Common myeloid progenitor, CD34-positive (primary cell): Measurements from ENCODE around the gene PPCS.
"Not testable (repeated sequence)": the region's sequence is repeated elsewhere in the genome, so short reads cannot be mapped to it uniquely, and the experiment has no call there.

Experiments
- CTCF ChIA-PET: fragments of 350-600 bp; sonication (Branson Sonifier 250); formaldehyde crosslinking; loops from one replicate; lab custom pipeline; 2021; ENCODE audit warnings: antibody characterized with exemption; lab: Charles Lee
- POLR2A ChIA-PET: fragments of 350-600 bp; sonication (Branson Sonifier 250); formaldehyde crosslinking; loops from one replicate; lab custom pipeline; 2021; ENCODE audit warnings: antibody characterized with exemption; lab: Charles Lee
- DNase-seq, 3 donors: peaks; one replicate each; pipeline versions ENCODE4 v3.0.0 to v3.0.0-alpha.2; 2013
- H3K27ac ChIP-seq, 2 experiments: 1 replicate in 1 of 2; 2 replicates in 1 of 2; pipeline ENCODE4 v1.7.0; 2013; ENCODE audit warnings: inconsistent platforms in 2 of 2, low read length in 2 of 2, mild to moderate bottlenecking in 2 of 2, low read depth in 1 of 2, moderate library complexity in 1 of 2; ENCODE audit not compliant: severe bottlenecking in 2 of 2, insufficient read depth in 1 of 2, poor library complexity in 1 of 2
- H3K27me3 ChIP-seq, 5 experiments: replicated peaks in 2 of 5; 1 replicate in 3 of 5; 2 replicates in 2 of 5; pipeline versions ENCODE4 v1.6.1 to v1.7.0; 2013; ENCODE audit warnings: low read length in 4 of 5, mild to moderate bottlenecking in 2 of 5, moderate library complexity in 2 of 5, inconsistent platforms in 1 of 5; ENCODE audit not compliant: insufficient read depth in 5 of 5, control insufficient read depth in 4 of 5
- H3K36me3 ChIP-seq, 4 experiments: 1 replicate in 2 of 4; 2 replicates in 2 of 4; pipeline versions ENCODE4 v1.6.1 to v1.7.0; 2013; ENCODE audit warnings: low read length in 3 of 4, control low read depth in 1 of 4, mild to moderate bottlenecking in 1 of 4; ENCODE audit not compliant: control insufficient read depth in 4 of 4, insufficient read depth in 4 of 4
- H3K4me1 ChIP-seq, 4 experiments: 1 replicate in 3 of 4; 2 replicates in 1 of 4; pipeline versions ENCODE4 v1.6.1 to v1.7.1; 2013; ENCODE audit warnings: low read length in 3 of 4, mild to moderate bottlenecking in 3 of 4, control low read depth in 1 of 4, inconsistent platforms in 1 of 4, moderate library complexity in 1 of 4; ENCODE audit not compliant: control insufficient read depth in 4 of 4, insufficient read depth in 4 of 4; ENCODE audit errors: control extremely low read depth in 1 of 4
- H3K4me3 ChIP-seq, 7 experiments: 1 replicate in 4 of 7; 2 replicates in 3 of 7; pipeline versions ENCODE4 v1.5.1 to v1.7.0; 2013; ENCODE audit warnings: mild to moderate bottlenecking in 7 of 7, low read length in 6 of 7, moderate library complexity in 6 of 7, inconsistent platforms in 2 of 7, low read depth in 2 of 7, control low read depth in 1 of 7; ENCODE audit not compliant: insufficient read depth in 4 of 7, control insufficient read depth in 1 of 7; ENCODE audit errors: extremely low read depth in 1 of 7
- H3K9me3 ChIP-seq, 5 experiments: 1 replicate in 4 of 5; 2 replicates in 1 of 5; pipeline versions ENCODE4 v1.6.1 to v1.7.1; 2013; ENCODE audit warnings: low read length in 4 of 5, mild to moderate bottlenecking in 2 of 5, inconsistent platforms in 1 of 5, low read depth in 1 of 5, moderate library complexity in 1 of 5; ENCODE audit not compliant: control insufficient read depth in 4 of 5, insufficient read depth in 2 of 5; ENCODE audit errors: control extremely low read depth in 1 of 5
- WGBS: methylation state at CpG from one replicate; pipeline ENCODE4 v1.1.5; 2013; ENCODE audit not compliant: insufficient coverage; 5-methylcytosine and 5-hydroxymethylcytosine counted together

PPCS gene

GRCh38 chr1:42463921-42464320 lies 7.6 kb downstream of the PPCS start:
- WGBS: 85% methylated on average over 1 of the region's 3 CpGs
- Histone ChIP-seq H3K36me3 (peaks cover 2 to 20% (median 15%) of the 10 kb centered on the region in 4 experiments), H3K4me1 (peaks cover 7 to 18% (median 14%) of the 10 kb centered on the region in 4 experiments), H3K27me3 (no peaks in the 10 kb centered on the region), H3K9me3 (no peaks in the 10 kb centered on the region), H3K27ac (no peak overlapping the region), H3K4me3 (peak overlapping the region in 6 of 7 experiments; percentile 64 to 96 (median 86))
- ChIA-PET POLR2A (no interaction called here), CTCF (interaction anchor here (1.1 kb wide), 1 partner anchor 9 kb away, joined by 3 read pairs; no protein-coding TSS in a partner anchor)
- DNase-seq: no peak

- H3K4me1 ChIP-seq: peaks cover 7 to 18% (median 14%) of the 10 kb centered on the region in 4 experiments
- peaks cover 0 to 2% (median under 1%) of the 10 kb centered on the region in 4 experiments for H3K36me3 ChIP-seq
- CTCF ChIA-PET: no interaction called here
These were observed 9.7 kb downstream of the PPCS start for GRCh38 chr1:42466030-42466429.

GRCh38 chr1:42469727-42470126 lies 13.4 kb downstream of the PPCS start:
- Histone ChIP-seq H3K9me3 (no peaks in the 10 kb centered on the region), H3K27me3 (no peaks in the 10 kb centered on the region), H3K4me3 (no peak overlapping the region), H3K27ac (no peak overlapping the region), H3K4me1 (no peaks in the 10 kb centered on the region), H3K36me3 (no peaks in the 10 kb centered on the region)
- WGBS: 100% methylated on average over 1 of the region's 2 CpGs
- CTCF ChIA-PET: no interaction called here
- no peak for DNase-seq
- POLR2A ChIA-PET: no interaction called here

More at GRCh38 chr1:42466030-42466429, 9.7 kb downstream of the PPCS start:
- no peak for DNase-seq
- Histone ChIP-seq H3K9me3 (no peaks in the 10 kb centered on the region), H3K27ac (no peak overlapping the region), H3K27me3 (no peaks in the 10 kb centered on the region), H3K4me3 (no peak overlapping the region)
- POLR2A ChIA-PET: no interaction called here
- 100% methylated on average over 1 of the region's 2 CpGs for WGBS

GRCh38 chr1:42476605-42477004 lies 20.3 kb downstream of the PPCS start:
- Histone ChIP-seq H3K9me3 (no peaks in the 10 kb centered on the region), H3K27ac (no peak overlapping the region), H3K27me3 (no peaks in the 10 kb centered on the region), H3K4me3 (no peak overlapping the region), H3K4me1 (no peaks in the 10 kb centered on the region), H3K36me3 (no peaks in the 10 kb centered on the region)
- ChIA-PET POLR2A (no interaction called here), CTCF (no interaction called here)
- WGBS: no CpG with 5 or more reads among the region's 4 CpGs
- no peak for DNase-seq

GRCh38 chr1:42477354-42477753 lies 21.0 kb downstream of the PPCS start:
- H3K4me1 ChIP-seq, CTCF ChIA-PET: not testable (repeated sequence)

GRCh38 chr1:42477775-42478174 lies 21.4 kb downstream of the PPCS start:
- no peak overlapping the region for H3K4me3 ChIP-seq
- POLR2A ChIA-PET: no interaction called here
- no peaks in the 10 kb centered on the region for H3K27me3 ChIP-seq
- H3K9me3 ChIP-seq: no peaks in the 10 kb centered on the region
- DNase-seq: no peak
- CTCF ChIA-PET: interaction anchor here (1.3 kb wide), 1 partner anchor 31 kb away, joined by 3 read pairs; no protein-coding TSS in a partner anchor
- 97% methylated on average over 3 of the region's 3 CpGs for WGBS
- no peaks in the 10 kb centered on the region for H3K4me1 ChIP-seq
- H3K27ac ChIP-seq: no peak overlapping the region
- H3K36me3 ChIP-seq: no peaks in the 10 kb centered on the region

More at GRCh38 chr1:42477354-42477753, 21.0 kb downstream of the PPCS start:
- POLR2A ChIA-PET, DNase-seq, H3K27ac ChIP-seq, H3K36me3 ChIP-seq, H3K4me3 ChIP-seq, H3K9me3 ChIP-seq, H3K27me3 ChIP-seq: not testable (repeated sequence)
- 100% methylated on average over 3 of the region's 4 CpGs for WGBS

GRCh38 chr1:42479621-42480020 lies 23.3 kb downstream of the PPCS start:
- Histone ChIP-seq H3K4me3 (no peak overlapping the region), H3K36me3 (no peaks in the 10 kb centered on the region), H3K4me1 (no peaks in the 10 kb centered on the region), H3K27ac (no peak overlapping the region), H3K27me3 (no peaks in the 10 kb centered on the region), H3K9me3 (no peaks in the 10 kb centered on the region)
- DNase-seq: peak in 2 of 3 donors; percentile 17 to 24
- ChIA-PET CTCF (no interaction called here), POLR2A (no interaction called here)
- 93% methylated on average over 2 of the region's 4 CpGs for WGBS
